GM18861 (cell line): ENCODE measurements around the gene DNAJC8.
A peak's percentile ranks its signal among the peaks of the same experiment; 100 is the strongest.

Experiments used
- ATAC-seq: cut with Tn5 transposase; IDR thresholded peaks from one replicate; pipeline ENCODE4 v1.9.1; 2021; ENCODE audit not compliant: unreplicated experiment

Gene DNAJC8

GRCh38 chr1:28256197-28256827 is 23.5 kb upstream of the DNAJC8 start:
- no peak for ATAC-seq

- ATAC-seq, result no peak
Observed at GRCh38 chr1:28249866-28250295, 17.1 kb upstream of the DNAJC8 start.

- no peak for ATAC-seq
Observed at GRCh38 chr1:28249013-28249865, 16.4 kb upstream of the DNAJC8 start.

GRCh38 chr1:28248273-28249012 is 15.6 kb upstream of the DNAJC8 start:
- ATAC-seq, result no peak

GRCh38 chr1:28247612-28248272 is 14.9 kb upstream of the DNAJC8 start:
- no peak for ATAC-seq

GRCh38 chr1:28246427-28246832 is 13.6 kb upstream of the DNAJC8 start:
- no peak for ATAC-seq

GRCh38 chr1:28244549-28245251 is 11.9 kb upstream of the DNAJC8 start:
- ATAC-seq, result no peak

- ATAC-seq, result no peak
Observed at GRCh38 chr1:28243685-28244311, 11.0 kb upstream of the DNAJC8 start.

GRCh38 chr1:28241638-28242241 is 8.9 kb upstream of the DNAJC8 start:
- no peak for ATAC-seq

GRCh38 chr1:28240024-28240423 is 7.2 kb upstream of the DNAJC8 start:
- ATAC-seq, result no peak

GRCh38 chr1:28239004-28239403 is 6.2 kb upstream of the DNAJC8 start:
- ATAC-seq, result no peak

GRCh38 chr1:28236656-28237322 is 4.0 kb upstream of the DNAJC8 start:
- ATAC-seq, result no peak

GRCh38 chr1:28235755-28236655 is 3.2 kb upstream of the DNAJC8 start, which contains the start of gene ATP5IF1:
TSS of gene ATP5IF1 (plus strand) at chr1:28236124. CDS start at chr1:28236184, 60 bp downstream.
- peak; percentile 71 for ATAC-seq

GRCh38 chr1:28233264-28233606 is 406 bp upstream of the DNAJC8 start:
- ATAC-seq, result no peak

GRCh38 chr1:28229996-28230395 is 2.8 kb downstream of the DNAJC8 start:
- ATAC-seq, result no peak

GRCh38 chr1:28229089-28229488 is 3.7 kb downstream of the DNAJC8 start:
- no peak for ATAC-seq

- no peak for ATAC-seq
Observed at GRCh38 chr1:28213315-28213714, 19.5 kb downstream of the DNAJC8 start.

GRCh38 chr1:28209700-28210099 is 23.1 kb downstream of the DNAJC8 start:
- no peak for ATAC-seq
